AG09319 (cell line): Measurements from ENCODE around the gene ERI3.

Experiments
- DNase-seq: peaks from one replicate; pipeline ENCODE4 v3.0.0-alpha.2; 2010; ENCODE audit warnings: low read depth; ENCODE audit errors: extremely low read depth
- CTCF ChIP-seq: IDR thresholded peaks from 2 replicates; pipeline ENCODE4 v1.5.1; 2011; ENCODE audit warnings: low read depth, mild to moderate bottlenecking, inconsistent platforms, low read length, moderate library complexity

Gene ERI3

GRCh38 chr1:44256762-44257554 lies 98.1 kb downstream of the ERI3 start:
- no peak for TF ChIP-seq CTCF
- no peak for DNase-seq

GRCh38 chr1:44254392-44254910 lies 100.6 kb downstream of the ERI3 start:
- TF ChIP-seq CTCF = no peak

GRCh38 chr1:44251989-44252671 lies 102.9 kb downstream of the ERI3 start:
- no peak for TF ChIP-seq CTCF
- no peak for DNase-seq

More at GRCh38 chr1:44254392-44254910, 100.6 kb downstream of the ERI3 start:
- DNase-seq = no peak

- no peak for DNase-seq
Measured at GRCh38 chr1:44251486-44251885, 103.6 kb downstream of the ERI3 start.

GRCh38 chr1:44250068-44250781 lies 104.8 kb downstream of the ERI3 start:
- TF ChIP-seq CTCF = no peak
- no peak for DNase-seq

More at GRCh38 chr1:44251486-44251885, 103.6 kb downstream of the ERI3 start:
- TF ChIP-seq CTCF = no peak

GRCh38 chr1:44249543-44249942 lies 105.5 kb downstream of the ERI3 start:
- TF ChIP-seq CTCF = no peak
- no peak for DNase-seq
